OCI-LY1 (cell line): ENCODE data around the gene NR2C2.

Experiments used
- CTCF ChIP-seq: fragments of 200-600 bp; sonication (generic), shearing (Covaris generic); IDR thresholded peaks from 2 replicates; pipeline ENCODE4 v1.5.1; 2017; ENCODE audit warnings: mild to moderate bottlenecking, antibody characterized with exemption, low read length, moderate library complexity, mixed read lengths
- EZH2 ChIP-seq: fragments of 200-600 bp; sonication (generic), shearing (Covaris generic); IDR thresholded peaks from 2 replicates; pipeline ENCODE4 v1.8.0; 2017; ENCODE audit warnings: borderline replicate concordance, mixed run types, mild to moderate bottlenecking, antibody characterized with exemption, low read length, moderate library complexity, mixed read lengths

- no peak for TF ChIP-seq CTCF
- TF ChIP-seq EZH2 = no peak
These were observed 38.1 kb upstream of the NR2C2 start for GRCh38 chr3:14909250-14909649.
